Measurements from ENCODE around the gene RCVRN.

RCVRN gene

GRCh38 chr17:9898812-9899211 lies 6.3 kb downstream of the RCVRN start:
- no peak for DNase-seq (ENCODE audit: low read depth in 2 of 2)

DNA sequence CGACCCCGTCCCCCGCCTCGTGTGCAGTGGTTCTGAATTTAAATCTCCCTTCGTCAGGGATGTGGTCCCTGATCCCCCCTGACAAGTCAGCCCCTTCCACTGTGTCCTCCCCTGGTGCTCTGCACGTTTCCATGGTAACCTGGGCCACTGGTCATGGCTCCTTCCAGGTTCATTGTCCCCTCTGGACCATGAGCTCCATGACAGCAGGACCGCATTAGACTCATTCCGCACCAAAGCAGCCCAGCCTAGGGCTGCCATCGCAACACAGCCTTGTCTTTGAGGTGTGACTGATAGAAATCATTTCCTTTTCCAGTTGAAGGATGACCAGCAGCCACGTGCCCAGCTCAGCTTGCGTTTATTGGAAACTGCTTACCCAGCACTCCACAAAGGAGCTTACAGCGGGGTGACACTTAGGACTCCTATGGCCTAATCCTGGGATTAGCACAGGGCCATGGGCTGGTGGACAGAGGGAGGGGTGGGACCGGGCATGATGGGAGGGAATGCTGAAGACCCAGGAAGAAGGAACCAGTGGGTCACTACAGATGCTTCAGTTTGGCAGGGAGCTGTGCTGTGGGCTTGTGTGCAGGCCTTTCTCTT lies 7.6 kb downstream of the RCVRN start:
- no peak for DNase-seq (ENCODE audit: low read depth in 2 of 2)

DNA sequence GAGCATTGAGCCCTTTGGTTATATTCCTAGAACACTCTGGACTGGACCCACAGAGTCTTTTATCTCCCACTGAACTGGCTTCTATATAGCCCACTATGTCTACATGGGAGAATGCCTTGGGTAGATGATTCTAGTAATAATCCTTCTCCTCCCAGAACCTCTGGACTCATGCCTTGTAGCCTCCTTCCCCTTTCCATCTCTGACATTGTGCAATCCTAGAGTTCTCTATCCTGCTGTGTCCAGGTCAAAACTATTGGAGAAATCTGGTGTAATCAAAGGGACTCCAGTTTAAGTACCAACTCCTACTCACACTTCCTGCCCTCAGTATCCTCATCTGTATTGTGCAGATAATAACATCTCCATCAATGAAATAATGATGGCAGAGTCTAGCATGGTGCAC lies 9.1 kb downstream of the RCVRN start:
- DNase-seq (ENCODE audit: low read depth in 2 of 2), result no peak

DNA sequence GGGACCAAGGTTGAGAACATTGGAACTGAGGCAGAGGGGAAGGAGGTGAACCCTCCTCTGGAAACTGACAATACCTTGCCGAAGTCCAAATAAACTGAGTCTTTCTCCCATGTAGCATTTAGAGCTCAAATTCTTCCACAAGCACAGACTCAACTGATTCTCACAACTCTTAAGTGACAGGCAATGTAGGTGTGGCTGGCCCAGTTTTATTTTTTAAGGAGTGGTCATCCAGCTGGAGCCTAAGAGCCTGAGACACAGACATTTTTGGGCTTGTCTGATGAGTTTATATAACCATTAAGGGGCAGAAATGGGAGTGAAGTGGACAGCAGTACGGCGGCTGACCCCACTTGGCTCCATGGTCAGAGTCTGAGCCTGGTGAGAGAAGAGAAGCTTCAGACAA lies 10.8 kb downstream of the RCVRN start:
- DNase-seq (ENCODE audit: low read depth in 2 of 2), result no peak

DNA sequence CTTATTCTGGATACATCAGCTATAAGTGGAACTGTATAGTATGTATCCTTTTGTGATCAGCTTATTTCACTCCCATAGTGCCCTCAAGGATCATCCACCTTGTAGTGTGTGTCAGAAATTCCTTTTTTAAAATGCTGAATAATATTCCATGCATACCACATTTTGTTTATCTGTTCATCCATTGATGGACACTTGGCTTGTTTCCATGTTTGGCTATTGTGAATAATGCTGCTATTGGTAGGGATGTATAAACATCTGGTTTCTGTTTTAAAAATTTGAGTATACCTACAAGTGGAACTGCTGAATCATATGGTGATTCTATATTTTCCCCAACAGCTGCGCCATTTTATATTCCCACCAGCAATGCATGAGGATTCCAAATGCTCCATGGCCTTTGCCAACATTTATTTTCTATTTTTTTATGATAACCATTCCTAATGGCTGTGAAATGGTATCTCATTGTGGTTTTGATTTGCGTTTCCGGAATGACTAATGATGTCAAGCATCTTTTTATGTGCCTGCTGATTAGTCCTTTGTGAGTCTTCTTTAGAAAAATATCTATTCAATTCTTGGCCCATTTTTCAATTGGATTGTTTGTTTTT lies 11.6 kb downstream of the RCVRN start:
- DNase-seq (ENCODE audit: low read depth in 2 of 2), result no peak

DNA sequence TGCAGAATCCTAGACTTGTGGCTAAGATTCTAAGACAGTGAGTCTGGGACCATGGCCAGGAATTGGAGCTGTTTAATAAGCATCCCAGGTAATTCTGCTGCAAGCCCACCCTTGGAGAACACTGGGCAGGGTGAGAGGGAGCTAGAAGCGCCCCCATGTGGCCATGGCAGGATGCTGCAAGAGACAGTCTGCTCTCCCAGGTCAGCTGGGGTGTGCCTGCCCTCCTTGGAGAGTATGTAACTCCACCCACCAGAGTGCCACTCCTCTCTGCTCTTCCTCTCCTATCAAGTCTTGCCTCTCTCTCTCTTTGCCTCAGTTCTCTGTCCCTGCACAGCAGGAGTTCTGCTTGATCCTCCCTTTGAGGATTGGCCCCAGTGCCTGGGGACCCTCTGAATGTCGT lies 14.9 kb downstream of the RCVRN start:
- DNase-seq (ENCODE audit: low read depth in 2 of 2), result no peak

DNA sequence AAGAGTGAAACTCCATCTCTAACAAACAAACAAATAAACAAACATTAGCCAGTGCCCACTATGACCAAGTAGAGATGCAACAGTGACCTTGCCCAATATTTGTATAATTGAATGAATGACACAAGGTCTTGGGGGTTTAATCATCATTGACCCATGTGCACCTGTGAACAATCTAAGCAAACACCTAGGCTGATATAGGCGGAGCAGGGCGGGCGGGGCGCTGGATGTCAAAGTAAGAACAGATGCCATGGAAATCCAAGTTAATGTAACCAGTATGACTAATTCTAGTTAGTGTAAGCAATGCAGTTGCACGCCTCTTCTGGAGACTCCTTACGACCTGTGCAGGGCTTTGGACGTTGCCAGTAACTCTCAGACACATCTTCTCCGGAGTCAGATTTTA lies 17.6 kb downstream of the RCVRN start:
- no peak for DNase-seq (ENCODE audit: low read depth in 2 of 2)

GRCh38 chr17:9886141-9886930 lies 18.7 kb downstream of the RCVRN start:
- no peak for DNase-seq (ENCODE audit: low read depth in 2 of 2)

- DNase-seq (ENCODE audit: low read depth in 2 of 2), result no peak
Observed at GRCh38 chr17:9883451-9883850, 21.6 kb downstream of the RCVRN start.

- DNase-seq (ENCODE audit: low read depth in 2 of 2), result no peak
Observed at GRCh38 chr17:9880582-9880999, 24.5 kb downstream of the RCVRN start.

DNA sequence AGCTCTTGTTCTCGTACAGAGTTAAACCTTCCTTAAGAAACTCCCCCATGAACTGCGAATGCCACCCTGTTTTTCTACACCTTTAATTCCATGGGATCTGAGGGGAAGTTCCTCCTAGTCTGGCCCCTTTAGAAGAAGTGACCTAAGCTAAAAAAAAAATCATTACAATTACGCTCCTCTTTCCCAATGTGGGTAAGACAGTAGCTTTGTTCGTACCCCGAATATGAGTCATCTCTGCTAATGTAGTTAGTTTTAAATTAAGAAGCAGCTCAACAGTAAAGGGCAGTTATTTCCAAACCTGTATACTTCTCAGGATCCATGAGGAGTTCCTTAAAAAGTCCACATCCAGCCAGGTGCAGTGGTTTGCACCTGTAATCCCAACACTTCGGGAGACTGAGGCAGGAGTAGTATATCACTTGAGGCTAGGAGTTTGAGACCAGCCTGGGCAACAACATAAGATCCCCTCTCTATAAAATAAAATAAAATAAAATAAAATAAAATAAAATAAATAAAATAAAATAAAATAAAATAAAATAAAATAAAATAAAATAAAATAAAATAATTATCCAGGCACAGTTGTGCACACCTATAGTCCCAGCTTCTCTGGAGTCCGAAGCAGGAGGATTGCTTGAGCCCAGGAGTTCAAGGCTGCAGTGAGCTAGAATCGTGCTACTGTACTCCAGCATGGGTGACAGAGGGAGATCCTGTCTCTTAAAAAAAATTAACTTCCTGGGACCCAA lies 26.1 kb downstream of the RCVRN start:
- no peak for DNase-seq (ENCODE audit: low read depth in 2 of 2)

DNA sequence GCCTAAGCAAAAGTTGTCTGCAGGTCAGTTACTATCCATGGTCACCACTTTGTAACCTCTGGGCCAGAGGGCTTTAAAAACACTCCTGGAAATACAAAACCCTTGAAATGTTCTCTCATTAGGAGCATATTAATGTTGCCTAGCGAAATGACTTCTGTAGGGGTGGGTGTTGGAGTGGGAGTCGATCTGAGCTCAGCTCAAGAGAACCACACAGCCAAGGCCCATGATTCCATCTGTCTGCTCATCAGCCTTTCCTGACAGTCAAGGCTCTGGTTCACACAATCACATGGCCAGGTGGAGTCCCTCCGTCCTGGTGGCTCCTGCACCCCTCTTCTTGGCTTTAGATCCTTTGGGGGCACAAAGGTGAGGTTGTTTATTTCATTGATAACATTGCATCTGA lies 26.7 kb downstream of the RCVRN start:
- DNase-seq (ENCODE audit: low read depth in 2 of 2), result no peak

DNA sequence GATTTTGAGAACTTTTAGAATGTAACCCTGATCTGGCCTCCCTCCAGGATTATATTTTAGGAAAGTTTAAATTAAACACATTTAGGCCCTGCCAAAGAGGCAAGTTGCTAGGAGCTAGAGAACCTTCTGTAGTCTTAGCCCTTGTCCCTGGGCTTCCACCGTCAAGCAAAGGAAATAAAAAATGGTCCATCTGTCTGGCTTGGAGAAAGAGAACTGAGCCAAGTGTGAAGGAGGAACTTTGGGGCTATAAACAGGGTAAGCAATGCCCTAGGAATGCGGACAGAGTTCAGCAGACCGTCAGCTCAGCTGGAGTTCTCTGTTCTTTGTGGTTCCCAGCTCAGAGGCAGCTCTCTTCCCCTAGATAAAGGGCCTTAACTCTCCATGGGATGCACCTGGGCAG lies 29.6 kb downstream of the RCVRN start:
- no peak for DNase-seq (ENCODE audit: low read depth in 2 of 2)

DNA sequence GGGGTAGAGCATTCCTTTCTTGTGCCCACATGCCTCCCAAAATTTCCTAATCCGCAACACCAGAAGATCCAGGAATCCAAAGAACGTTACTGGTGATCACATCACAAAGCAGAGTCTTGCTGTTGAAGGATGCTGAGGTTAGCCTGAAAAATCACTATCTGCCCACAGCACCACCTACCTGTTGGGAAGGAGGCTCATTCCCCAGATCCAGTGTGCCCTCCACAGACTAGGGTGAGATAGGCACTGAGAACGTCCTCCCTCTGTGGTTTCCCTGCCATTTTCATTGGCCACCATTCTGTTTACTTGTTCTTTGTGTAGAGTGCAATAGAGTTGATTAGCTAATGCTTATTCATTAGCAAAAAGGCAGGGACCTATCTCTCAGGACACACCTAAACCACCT lies 30.3 kb downstream of the RCVRN start:
- no peak for DNase-seq (ENCODE audit: low read depth in 2 of 2)

DNA sequence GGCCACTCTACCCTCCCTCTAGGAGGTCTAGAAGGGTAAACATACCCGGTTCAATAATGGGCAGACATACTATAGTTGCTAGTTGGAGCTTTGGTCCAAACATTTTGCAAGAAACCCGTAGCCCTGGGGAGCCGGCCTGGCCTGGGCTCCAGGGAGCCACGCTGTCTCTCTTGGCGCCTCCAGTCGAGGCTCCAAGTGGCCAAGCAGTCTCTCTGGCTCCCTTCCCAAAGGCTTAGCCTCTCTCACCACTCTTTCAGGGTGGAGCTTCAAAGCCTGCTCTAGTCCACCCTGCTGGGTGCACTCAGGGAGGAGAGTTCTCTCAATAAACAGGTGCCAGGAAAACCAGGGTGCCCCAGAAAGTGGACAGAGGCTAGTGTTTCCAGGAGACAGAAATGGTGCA lies 32.2 kb downstream of the RCVRN start:
- DNase-seq (ENCODE audit: low read depth in 2 of 2), result no peak

DNA sequence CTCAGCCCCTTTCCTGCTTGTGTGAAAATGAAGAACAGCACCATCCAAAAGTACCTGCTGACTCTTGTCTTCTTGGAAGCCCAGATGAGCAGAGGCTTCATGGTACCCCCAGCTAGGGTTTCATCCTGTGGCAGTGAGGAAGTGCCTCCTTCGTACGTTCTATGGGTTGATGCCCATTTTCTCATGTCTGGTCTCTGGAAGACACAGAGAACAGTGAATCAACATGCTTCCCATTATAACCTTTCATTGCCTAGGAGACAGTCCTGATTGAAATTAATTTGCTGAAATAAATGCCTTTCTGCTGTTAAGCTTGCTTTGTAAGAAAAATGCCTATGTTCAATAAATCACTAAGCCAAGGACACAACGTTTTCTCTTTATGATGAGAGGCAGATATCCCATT lies 36.5 kb downstream of the RCVRN start:
- DNase-seq (ENCODE audit: low read depth in 2 of 2), result no peak

DNA sequence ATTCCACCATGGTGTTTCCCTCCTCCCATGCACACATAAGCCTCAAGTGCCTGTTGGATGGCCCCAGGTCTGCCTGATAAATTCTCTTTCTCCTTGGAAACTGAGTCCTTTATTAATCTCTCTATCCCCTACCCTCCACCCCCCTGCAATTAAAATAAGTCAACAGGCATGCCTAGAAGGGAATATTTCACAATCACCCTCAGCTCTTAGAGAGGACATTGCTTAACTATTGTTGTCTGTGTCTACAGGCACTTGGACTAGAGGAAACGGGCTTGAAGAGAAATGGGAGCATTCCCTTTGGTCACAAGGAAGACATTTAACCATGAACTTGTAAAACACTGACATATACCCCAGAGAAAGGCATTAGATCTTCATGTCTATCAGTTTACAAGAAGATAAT lies 39.5 kb downstream of the RCVRN start:
- DNase-seq (ENCODE audit: low read depth in 2 of 2), result no peak

DNA sequence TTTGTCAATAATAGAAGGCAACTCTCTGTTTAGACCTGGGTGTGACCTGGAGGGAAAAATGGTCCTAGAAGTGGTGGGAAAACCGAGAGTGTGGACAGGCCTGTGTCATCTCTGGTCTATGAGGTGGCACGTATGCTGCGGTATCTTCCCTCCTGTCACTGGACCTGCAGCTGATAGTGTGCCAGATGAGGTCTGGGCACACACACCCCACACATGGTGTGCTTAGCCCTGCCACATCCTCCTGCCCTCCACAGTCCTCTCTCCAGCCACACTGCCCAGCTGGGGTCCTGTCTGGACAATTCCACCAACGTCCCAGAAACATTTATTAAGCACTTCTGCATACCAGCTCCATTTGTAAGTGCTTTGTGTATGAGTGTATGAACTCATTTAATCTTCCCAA lies 42.1 kb downstream of the RCVRN start:
- DNase-seq (ENCODE audit: low read depth in 2 of 2), result no peak

GRCh38 chr17:9862220-9862619 lies 42.9 kb downstream of the RCVRN start:
- no peak for DNase-seq (ENCODE audit: low read depth in 2 of 2)

GRCh38 chr17:9860851-9861250 lies 44.2 kb downstream of the RCVRN start:
- no peak for DNase-seq (ENCODE audit: low read depth in 2 of 2)

DNA sequence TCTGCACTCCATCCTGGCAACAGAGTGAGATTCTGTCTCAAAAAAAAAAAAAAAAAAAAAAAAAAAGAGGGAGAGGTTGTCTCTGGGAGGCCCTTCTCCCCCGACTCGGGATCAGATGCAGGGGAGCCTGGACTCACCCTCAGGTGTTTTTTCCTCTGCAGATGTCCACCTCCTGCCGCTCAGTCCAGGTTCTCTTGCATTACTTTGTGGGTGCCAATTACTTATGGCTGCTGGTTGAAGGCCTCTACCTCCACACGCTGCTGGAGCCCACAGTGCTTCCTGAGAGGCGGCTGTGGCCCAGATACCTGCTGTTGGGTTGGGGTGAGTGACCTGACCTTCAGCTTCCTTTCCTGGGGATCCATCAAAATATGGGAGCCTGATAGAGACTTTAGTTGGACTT lies 45.3 kb downstream of the RCVRN start:
- DNase-seq (ENCODE audit: low read depth in 2 of 2), result no peak

- no peak for DNase-seq (ENCODE audit: low read depth in 2 of 2)
Observed at GRCh38 chr17:9855036-9855435, 50.0 kb downstream of the RCVRN start.

- DNase-seq (ENCODE audit: low read depth in 2 of 2), result no peak
Observed at GRCh38 chr17:9854255-9854654, 50.8 kb downstream of the RCVRN start.
